Neuron (in vitro differentiated cells): ENCODE data around the gene UBAC2.

Experiments
- H2AFZ ChIP-seq: one replicate; pipeline ENCODE4 v1.6.1; 2013; ENCODE audit warnings: low read depth, mild to moderate bottlenecking, inconsistent platforms, low read length, moderate library complexity
- H3K27me3 ChIP-seq: one replicate; pipeline ENCODE4 v1.6.1; 2013; ENCODE audit warnings: low read length; ENCODE audit not compliant: insufficient read depth
- H3K36me3 ChIP-seq: one replicate; pipeline ENCODE4 v1.6.1; 2013; ENCODE audit warnings: low read length; ENCODE audit not compliant: insufficient read depth
- H3K4me1 ChIP-seq: one replicate; pipeline ENCODE4 v1.6.1; 2013; ENCODE audit warnings: low read length; ENCODE audit not compliant: insufficient read depth
- H3K4me3 ChIP-seq: 2 replicates; pipeline ENCODE4 v1.5.1; 2013; ENCODE audit warnings: mild to moderate bottlenecking, low read length, moderate library complexity
- H3K9me3 ChIP-seq: one replicate; pipeline ENCODE4 v1.6.1; 2013; ENCODE audit warnings: low read length

Gene UBAC2

GRCh38 chr13:99334221-99334620 lies 133.6 kb downstream of the UBAC2 start:
- no peaks in the 10 kb centered on the region for H3K4me1 ChIP-seq
- H3K9me3 ChIP-seq: peaks cover 3% of the 10 kb centered on the region
- no peak overlapping the region for H3K4me3 ChIP-seq
- no peak overlapping the region for H2AFZ ChIP-seq
- peaks cover 5% of the 10 kb centered on the region for H3K36me3 ChIP-seq
- no peaks in the 10 kb centered on the region for H3K27me3 ChIP-seq

GRCh38 chr13:99335087-99335486 lies 134.4 kb downstream of the UBAC2 start:
- Histone ChIP-seq H3K4me1 (no peaks in the 10 kb centered on the region), H3K9me3 (no peaks in the 10 kb centered on the region), H3K4me3 (no peak overlapping the region), H2AFZ (no peak overlapping the region), H3K27me3 (no peaks in the 10 kb centered on the region), H3K36me3 (peaks cover 4% of the 10 kb centered on the region)

- H3K9me3 ChIP-seq: no peaks in the 10 kb centered on the region
- H3K4me3 ChIP-seq: no peak overlapping the region
- H2AFZ ChIP-seq: no peak overlapping the region
- no peaks in the 10 kb centered on the region for H3K27me3 ChIP-seq
- H3K4me1 ChIP-seq: no peaks in the 10 kb centered on the region
- H3K36me3 ChIP-seq: peaks cover 6% of the 10 kb centered on the region
Measured at GRCh38 chr13:99335603-99336002, 134.9 kb downstream of the UBAC2 start.

GRCh38 chr13:99339230-99339721 lies 138.6 kb downstream of the UBAC2 start:
- no peaks in the 10 kb centered on the region for H3K27me3 ChIP-seq
- peaks cover 39% of the 10 kb centered on the region for H3K36me3 ChIP-seq
- no peak overlapping the region for H3K4me3 ChIP-seq
- no peaks in the 10 kb centered on the region for H3K9me3 ChIP-seq
- H3K4me1 ChIP-seq: no peaks in the 10 kb centered on the region
- H2AFZ ChIP-seq: no peak overlapping the region

GRCh38 chr13:99339736-99340397 lies 139.2 kb downstream of the UBAC2 start:
- Histone ChIP-seq H3K27me3 (no peaks in the 10 kb centered on the region), H3K4me1 (no peaks in the 10 kb centered on the region), H3K9me3 (no peaks in the 10 kb centered on the region), H2AFZ (no peak overlapping the region), H3K36me3 (peaks cover 39% of the 10 kb centered on the region), H3K4me3 (no peak overlapping the region)

GRCh38 chr13:99340638-99341037 lies 140.0 kb downstream of the UBAC2 start:
- peaks cover 39% of the 10 kb centered on the region for H3K36me3 ChIP-seq
- H3K27me3 ChIP-seq: no peaks in the 10 kb centered on the region
- H3K4me3 ChIP-seq: no peak overlapping the region
- H2AFZ ChIP-seq: no peak overlapping the region
- H3K9me3 ChIP-seq: no peaks in the 10 kb centered on the region
- H3K4me1 ChIP-seq: no peaks in the 10 kb centered on the region

- Histone ChIP-seq H3K36me3 (peaks cover 37% of the 10 kb centered on the region), H3K4me3 (no peak overlapping the region), H2AFZ (no peak overlapping the region), H3K4me1 (no peaks in the 10 kb centered on the region), H3K27me3 (no peaks in the 10 kb centered on the region), H3K9me3 (no peaks in the 10 kb centered on the region)
Measured at GRCh38 chr13:99341969-99342722, 141.5 kb downstream of the UBAC2 start.

GRCh38 chr13:99342723-99343315 lies 142.2 kb downstream of the UBAC2 start:
- Histone ChIP-seq H3K4me1 (no peaks in the 10 kb centered on the region), H3K36me3 (peaks cover 37% of the 10 kb centered on the region), H3K27me3 (no peaks in the 10 kb centered on the region), H2AFZ (no peak overlapping the region), H3K9me3 (no peaks in the 10 kb centered on the region), H3K4me3 (no peak overlapping the region)

- Histone ChIP-seq H3K4me3 (no peak overlapping the region), H3K4me1 (no peaks in the 10 kb centered on the region), H3K27me3 (no peaks in the 10 kb centered on the region), H3K36me3 (peaks cover 40% of the 10 kb centered on the region), H2AFZ (no peak overlapping the region), H3K9me3 (no peaks in the 10 kb centered on the region)
Measured at GRCh38 chr13:99344610-99345208, 144.1 kb downstream of the UBAC2 start.

GRCh38 chr13:99345345-99345744 lies 144.7 kb downstream of the UBAC2 start:
- peaks cover 36% of the 10 kb centered on the region for H3K36me3 ChIP-seq

GRCh38 chr13:99346335-99347042 lies 145.8 kb downstream of the UBAC2 start:
- H3K4me3 ChIP-seq: no peak overlapping the region
- H3K27me3 ChIP-seq: no peaks in the 10 kb centered on the region
- no peak overlapping the region for H2AFZ ChIP-seq
- H3K4me1 ChIP-seq: no peaks in the 10 kb centered on the region
- H3K36me3 ChIP-seq: peaks cover 30% of the 10 kb centered on the region
- H3K9me3 ChIP-seq: no peaks in the 10 kb centered on the region

More at GRCh38 chr13:99345345-99345744, 144.7 kb downstream of the UBAC2 start:
- Histone ChIP-seq H2AFZ (no peak overlapping the region), H3K4me3 (no peak overlapping the region), H3K27me3 (no peaks in the 10 kb centered on the region), H3K4me1 (no peaks in the 10 kb centered on the region), H3K9me3 (no peaks in the 10 kb centered on the region)

- no peaks in the 10 kb centered on the region for H3K4me1 ChIP-seq
- H2AFZ ChIP-seq: no peak overlapping the region
- H3K27me3 ChIP-seq: no peaks in the 10 kb centered on the region
- no peak overlapping the region for H3K4me3 ChIP-seq
- H3K36me3 ChIP-seq: peaks cover 28% of the 10 kb centered on the region
- no peaks in the 10 kb centered on the region for H3K9me3 ChIP-seq
Measured at GRCh38 chr13:99347335-99347878, 146.8 kb downstream of the UBAC2 start.
